ENCODE data around the gene IMPDH2.

DNA sequence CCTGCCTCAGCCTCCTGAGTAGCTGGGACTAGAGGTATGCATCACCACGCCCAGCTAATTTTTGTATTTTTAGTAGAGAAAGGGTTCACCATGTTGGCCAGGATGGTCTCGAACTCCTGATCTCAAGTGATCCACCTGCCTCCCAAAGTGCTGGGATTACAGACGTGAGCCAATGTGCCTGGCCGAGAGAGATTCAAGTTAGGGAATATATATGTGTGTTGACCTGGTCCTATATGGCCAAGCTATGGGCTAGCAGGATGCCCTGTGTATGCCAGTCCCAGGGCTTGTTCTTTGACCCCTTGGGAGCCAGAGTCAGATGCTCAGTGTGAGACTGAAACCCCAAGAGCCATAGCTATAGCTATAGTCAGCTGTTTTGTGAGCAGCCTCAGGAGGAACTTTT is 5.4 kb downstream of the IMPDH2 start:
- TF ChIP-seq ZFP30 (CRISPR knock-in tag; IDR thresholded peaks at IDR 0.05) (no peak), BACH2 (CRISPR knock-in tag; IDR thresholded peaks at IDR 0.05; ENCODE audit: borderline replicate concordance) (no peak)
- TF ChIP-seq, protein P1, sequence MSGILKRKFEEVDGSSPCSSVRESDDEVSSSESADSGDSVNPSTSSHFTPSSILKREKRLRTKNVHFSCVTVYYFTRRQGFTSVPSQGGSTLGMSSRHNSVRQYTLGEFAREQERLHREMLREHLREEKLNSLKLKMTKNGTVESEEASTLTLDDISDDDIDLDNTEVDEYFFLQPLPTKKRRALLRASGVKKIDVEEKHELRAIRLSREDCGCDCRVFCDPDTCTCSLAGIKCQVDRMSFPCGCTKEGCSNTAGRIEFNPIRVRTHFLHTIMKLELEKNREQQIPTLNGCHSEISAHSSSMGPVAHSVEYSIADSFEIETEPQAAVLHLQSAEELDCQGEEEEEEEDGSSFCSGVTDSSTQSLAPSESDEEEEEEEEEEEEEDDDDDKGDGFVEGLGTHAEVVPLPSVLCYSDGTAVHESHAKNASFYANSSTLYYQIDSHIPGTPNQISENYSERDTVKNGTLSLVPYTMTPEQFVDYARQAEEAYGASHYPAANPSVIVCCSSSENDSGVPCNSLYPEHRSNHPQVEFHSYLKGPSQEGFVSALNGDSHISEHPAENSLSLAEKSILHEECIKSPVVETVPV (CRISPR knock-in tag; IDR thresholded peaks at IDR 0.05): no peak
- TF ChIP-seq, protein P2, sequence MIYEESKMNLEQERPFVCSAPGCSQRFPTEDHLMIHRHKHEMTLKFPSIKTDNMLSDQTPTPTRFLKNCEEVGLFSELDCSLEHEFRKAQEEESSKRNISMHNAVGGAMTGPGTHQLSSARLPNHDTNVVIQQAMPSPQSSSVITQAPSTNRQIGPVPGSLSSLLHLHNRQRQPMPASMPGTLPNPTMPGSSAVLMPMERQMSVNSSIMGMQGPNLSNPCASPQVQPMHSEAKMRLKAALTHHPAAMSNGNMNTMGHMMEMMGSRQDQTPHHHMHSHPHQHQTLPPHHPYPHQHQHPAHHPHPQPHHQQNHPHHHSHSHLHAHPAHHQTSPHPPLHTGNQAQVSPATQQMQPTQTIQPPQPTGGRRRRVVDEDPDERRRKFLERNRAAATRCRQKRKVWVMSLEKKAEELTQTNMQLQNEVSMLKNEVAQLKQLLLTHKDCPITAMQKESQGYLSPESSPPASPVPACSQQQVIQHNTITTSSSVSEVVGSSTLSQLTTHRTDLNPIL (CRISPR knock-in tag; IDR thresholded peaks at IDR 0.05; ENCODE audit: low read depth): no peak
